Mesenchymal stem cell (in vitro differentiated cells and primary cell): ENCODE measurements around the gene COL15A1.
"Not testable (repeated sequence)": the region's sequence is repeated elsewhere in the genome, so short reads cannot be mapped to it uniquely, and the experiment has no call there.

Experiments used
- DNase-seq: peaks from one replicate; pipeline ENCODE4 v3.0.0-alpha.2; 2013
- H2AFZ ChIP-seq: one replicate; pipeline ENCODE4 v1.6.1; 2013; ENCODE audit warnings: low read depth, mild to moderate bottlenecking, control low read depth, inconsistent platforms, low read length, moderate library complexity
- H2AK5ac ChIP-seq: 2 replicates; pipeline ENCODE4 v1.6.1; 2013; ENCODE audit warnings: low read length, moderate library complexity, mild to moderate bottlenecking, inconsistent platforms; ENCODE audit not compliant: severe bottlenecking
- H2BK120ac ChIP-seq: one replicate; pipeline ENCODE4 v1.6.1; 2013; ENCODE audit warnings: low read depth, mild to moderate bottlenecking, inconsistent platforms, low read length, moderate library complexity
- H2BK12ac ChIP-seq, 2 experiments: one replicate each; pipeline ENCODE4 v1.6.1; 2013; ENCODE audit warnings: inconsistent platforms in 2 of 2, low read length in 2 of 2, mild to moderate bottlenecking in 2 of 2, moderate library complexity in 2 of 2, control low read depth in 1 of 2
- H2BK15ac ChIP-seq: one replicate; pipeline ENCODE4 v1.6.1; 2013; ENCODE audit warnings: mild to moderate bottlenecking, low read depth, inconsistent platforms; ENCODE audit not compliant: poor library complexity, severe bottlenecking
- H2BK5ac ChIP-seq: 2 replicates; pipeline ENCODE4 v1.6.1; 2013; ENCODE audit warnings: low read depth, mild to moderate bottlenecking, low read length, control low read depth, inconsistent platforms; ENCODE audit not compliant: poor library complexity, severe bottlenecking
- H3K14ac ChIP-seq, 2 experiments: one replicate each; pipeline ENCODE4 v1.6.1; 2013; ENCODE audit warnings: inconsistent platforms in 2 of 2, low read length in 2 of 2, control low read depth in 1 of 2, mild to moderate bottlenecking in 1 of 2, moderate library complexity in 1 of 2
- H3K18ac ChIP-seq, 2 experiments: one replicate each; pipeline ENCODE4 v1.6.1; 2013; ENCODE audit warnings: inconsistent platforms in 2 of 2, low read length in 2 of 2, control low read depth in 1 of 2, low read depth in 1 of 2, mild to moderate bottlenecking in 1 of 2
- H3K23ac ChIP-seq, 2 experiments: one replicate each; pipeline ENCODE4 v1.6.1; 2013; ENCODE audit warnings: inconsistent platforms in 2 of 2, low read length in 2 of 2, mild to moderate bottlenecking in 2 of 2, moderate library complexity in 2 of 2, control low read depth in 1 of 2
- H3K27ac ChIP-seq: 2 replicates; pipeline ENCODE4 v1.5.1; 2013; ENCODE audit warnings: mild to moderate bottlenecking, moderate library complexity, low read length, control low read depth, inconsistent platforms; ENCODE audit not compliant: poor library complexity, severe bottlenecking
- H3K27me3 ChIP-seq, 2 experiments: 2 replicates each; pipeline versions ENCODE4 v1.6.1 to v1.7.0; 2013; ENCODE audit warnings: low read length in 2 of 2, mild to moderate bottlenecking in 2 of 2, moderate library complexity in 2 of 2, control low read depth in 1 of 2, inconsistent platforms in 1 of 2; ENCODE audit not compliant: control insufficient read depth in 1 of 2, insufficient read depth in 1 of 2
- H3K36me3 ChIP-seq, 2 experiments: 2 replicates each; pipeline versions ENCODE4 v1.6.1 to v1.7.0; 2013; ENCODE audit warnings: low read length in 2 of 2, control low read depth in 1 of 2, inconsistent platforms in 1 of 2, low read depth in 1 of 2, mild to moderate bottlenecking in 1 of 2; ENCODE audit not compliant: insufficient read depth in 2 of 2, control insufficient read depth in 1 of 2
- H3K4ac ChIP-seq, 2 experiments: one replicate each; pipeline ENCODE4 v1.6.1; 2013; ENCODE audit warnings: inconsistent platforms in 2 of 2, low read length in 2 of 2, mild to moderate bottlenecking in 2 of 2, moderate library complexity in 2 of 2, control low read depth in 1 of 2, low read depth in 1 of 2
- H3K4me1 ChIP-seq: 2 replicates; pipeline ENCODE4 v1.6.1; 2013; ENCODE audit warnings: low read depth, low read length, control low read depth; ENCODE audit not compliant: control insufficient read depth, insufficient read depth
- H3K4me2 ChIP-seq: 2 replicates; pipeline ENCODE4 v1.6.1; 2013; ENCODE audit warnings: low read length, mild to moderate bottlenecking, inconsistent platforms; ENCODE audit not compliant: poor library complexity, severe bottlenecking
- H3K4me3 ChIP-seq, 2 experiments: 2 replicates each; pipeline versions ENCODE4 v1.5.1 to v1.7.0; 2013; ENCODE audit warnings: low read length in 2 of 2, mild to moderate bottlenecking in 2 of 2, control low read depth in 1 of 2, low read depth in 1 of 2; ENCODE audit not compliant: insufficient read depth in 1 of 2
- H3K79me1 ChIP-seq: replicated peaks from 2 replicates; pipeline ENCODE4 v1.6.1; 2013; ENCODE audit warnings: mild to moderate bottlenecking, control low read depth, low read length, inconsistent platforms; ENCODE audit not compliant: poor library complexity, severe bottlenecking
- H3K9ac ChIP-seq: 2 replicates; pipeline ENCODE4 v1.7.0; 2013; ENCODE audit warnings: mild to moderate bottlenecking, low read length, moderate library complexity
- H3K9me3 ChIP-seq: 2 replicates; pipeline ENCODE4 v1.7.0; 2013; ENCODE audit warnings: mild to moderate bottlenecking, low read length; ENCODE audit not compliant: control insufficient read depth
- H4K8ac ChIP-seq: one replicate; pipeline ENCODE4 v1.6.1; 2013; ENCODE audit warnings: inconsistent platforms, mild to moderate bottlenecking, low read length, moderate library complexity
- H4K91ac ChIP-seq: one replicate; pipeline ENCODE4 v1.6.1; 2013; ENCODE audit warnings: mild to moderate bottlenecking, low read length, inconsistent platforms
- WGBS: methylation state at CpG from one replicate; pipeline ENCODE4 v1.1.7; 2013; ENCODE audit warnings: mixed read lengths; 5-methylcytosine and 5-hydroxymethylcytosine counted together

COL15A1 gene

GRCh38 chr9:99010393-99010792 lies 66.7 kb downstream of the COL15A1 start:
- DNase-seq, H3K4me3 ChIP-seq, H3K9me3 ChIP-seq, H3K23ac ChIP-seq, H3K27me3 ChIP-seq, H2BK12ac ChIP-seq, H3K4me1 ChIP-seq, H2BK15ac ChIP-seq, H4K91ac ChIP-seq, H4K8ac ChIP-seq, H3K14ac ChIP-seq, H2AK5ac ChIP-seq, H3K4me2 ChIP-seq, H2AFZ ChIP-seq, H3K18ac ChIP-seq, H3K9ac ChIP-seq, H2BK120ac ChIP-seq, H3K79me1 ChIP-seq, H3K27ac ChIP-seq, H3K4ac ChIP-seq, H2BK5ac ChIP-seq: not testable (repeated sequence)
- peaks cover 0 to 21% of the 10 kb centered on the region in 2 experiments for H3K36me3 ChIP-seq
- 46% methylated on average over 5 of the region's 8 CpGs for WGBS

- H3K27ac ChIP-seq = no peak overlapping the region
- H2BK120ac ChIP-seq = no peak overlapping the region
- no peak overlapping the region for H2BK15ac ChIP-seq
- H2AFZ ChIP-seq = no peak overlapping the region
- H2BK5ac ChIP-seq = no peak overlapping the region
- H3K18ac ChIP-seq = no peak overlapping the region
- no peak overlapping the region for H3K4me2 ChIP-seq
- H4K8ac ChIP-seq = no peak overlapping the region
- peak; percentile 58 for DNase-seq
- no peaks in the 10 kb centered on the region for H3K4me1 ChIP-seq
- H3K79me1 ChIP-seq = no peaks in the 10 kb centered on the region
- no peak overlapping the region for H3K23ac ChIP-seq
- peaks cover 0 to 21% of the 10 kb centered on the region in 2 experiments for H3K36me3 ChIP-seq
- H2AK5ac ChIP-seq = no peak overlapping the region
- no peak overlapping the region for H2BK12ac ChIP-seq
- H3K4ac ChIP-seq = no peak overlapping the region
- H3K27me3 ChIP-seq = peaks cover 0 to under 1% of the 10 kb centered on the region in 2 experiments
- no peak overlapping the region for H3K9ac ChIP-seq
- H4K91ac ChIP-seq = no peak overlapping the region
- H3K9me3 ChIP-seq = peaks cover 5% of the 10 kb centered on the region
- H3K14ac ChIP-seq = no peak overlapping the region
- H3K4me3 ChIP-seq = no peak overlapping the region
These were observed 67.5 kb downstream of the COL15A1 start for GRCh38 chr9:99011161-99011709.

GRCh38 chr9:99012957-99013512 lies 69.3 kb downstream of the COL15A1 start:
- H3K23ac ChIP-seq = no peak overlapping the region
- no peak overlapping the region for H3K4me3 ChIP-seq
- H3K27ac ChIP-seq = no peak overlapping the region
- WGBS = 75% methylated on average over 4 of the region's 5 CpGs
- H2BK120ac ChIP-seq = no peak overlapping the region
- no peak overlapping the region for H3K18ac ChIP-seq
- H2BK5ac ChIP-seq = no peak overlapping the region
- no peaks in the 10 kb centered on the region for H3K4me1 ChIP-seq
- no peak overlapping the region for H3K14ac ChIP-seq
- no peak overlapping the region for H3K9ac ChIP-seq
- no peak overlapping the region for H2AK5ac ChIP-seq
- peaks cover 0 to 3% of the 10 kb centered on the region in 2 experiments for H3K27me3 ChIP-seq
- no peak overlapping the region for H2BK15ac ChIP-seq
- no peak overlapping the region for H2AFZ ChIP-seq
- peaks cover 0 to 25% of the 10 kb centered on the region in 2 experiments for H3K36me3 ChIP-seq
- no peak overlapping the region for H2BK12ac ChIP-seq
- H4K91ac ChIP-seq = no peak overlapping the region
- H4K8ac ChIP-seq = no peak overlapping the region
- H3K79me1 ChIP-seq = no peaks in the 10 kb centered on the region
- no peak overlapping the region for H3K4me2 ChIP-seq
- no peak for DNase-seq
- H3K9me3 ChIP-seq = peaks cover 5% of the 10 kb centered on the region
- H3K4ac ChIP-seq = no peak overlapping the region

- peaks cover 0 to 25% of the 10 kb centered on the region in 2 experiments for H3K36me3 ChIP-seq
- no peak overlapping the region for H2BK5ac ChIP-seq
- WGBS = 69% methylated on average over 4 of the region's 4 CpGs
These were observed 69.8 kb downstream of the COL15A1 start for GRCh38 chr9:99013550-99013949.

More at GRCh38 chr9:99013550-99013949, 69.8 kb downstream of the COL15A1 start:
- no peak overlapping the region for H4K8ac ChIP-seq
- H3K9me3 ChIP-seq = peaks cover 5% of the 10 kb centered on the region
- H3K27me3 ChIP-seq = peaks cover 0 to 3% of the 10 kb centered on the region in 2 experiments
- H2BK15ac ChIP-seq = no peak overlapping the region
- H3K79me1 ChIP-seq = no peaks in the 10 kb centered on the region
- H3K9ac ChIP-seq = no peak overlapping the region
- no peak overlapping the region for H2BK12ac ChIP-seq
- H3K4me3 ChIP-seq = no peak overlapping the region
- no peak overlapping the region for H3K14ac ChIP-seq
- no peak overlapping the region for H2BK120ac ChIP-seq
- no peak overlapping the region for H3K23ac ChIP-seq
- no peak overlapping the region for H4K91ac ChIP-seq
- no peak overlapping the region for H3K4ac ChIP-seq
- no peak overlapping the region for H2AFZ ChIP-seq
- no peak for DNase-seq
- H3K4me1 ChIP-seq = no peaks in the 10 kb centered on the region
- no peak overlapping the region for H3K4me2 ChIP-seq
- no peak overlapping the region for H3K18ac ChIP-seq
- H2AK5ac ChIP-seq = no peak overlapping the region
- H3K27ac ChIP-seq = no peak overlapping the region
